ENCODE measurements around the gene RCBTB1. TPM values are rescaled to one million over a fixed set of nuclear protein-coding genes. Genes with fewer than 3 reads are reported as not detected.
"Not testable (repeated sequence)": the region's sequence is repeated elsewhere in the genome, so short reads cannot be mapped to it uniquely, and the experiment has no call there.

The RCBTB1 gene
- total and polyA plus RNA-seq, 4 donors, result 24.0 to 47.6 (median 34.4) TPM

- Histone ChIP-seq H3K27me3 (ENCODE audit: control insufficient read depth, insufficient read depth, low read length) (no peaks in the 10 kb centered on the region), H3K27ac (ENCODE audit: low read depth, low read length) (no peak overlapping the region), H3K36me3 (ENCODE audit: control insufficient read depth, insufficient read depth, low read length) (no peaks in the 10 kb centered on the region), H3K4me3 (ENCODE audit: low read depth, low read length) (no peak overlapping the region), H3K9me3 (ENCODE audit: control insufficient read depth, insufficient read depth, low read length) (no peaks in the 10 kb centered on the region), H3K4me1 (ENCODE audit: control insufficient read depth, insufficient read depth, low read length) (peaks cover 8% of the 10 kb centered on the region)
- no peak for DNase-seq (ENCODE audit: low read depth in 4 of 6, low spot score in 6 of 6)
- 100% methylated on average over 1 of the region's 6 CpGs for WGBS (ENCODE audit: insufficient coverage)
Measured at GRCh38 chr13:49499889-49500660, 85.3 kb downstream of the RCBTB1 start.

GRCh38 chr13:49498206-49498605, 87.2 kb downstream of the RCBTB1 start:
- DNase-seq (ENCODE audit: low read depth in 4 of 6, low spot score in 6 of 6), result no peak
- Histone ChIP-seq H3K4me3 (ENCODE audit: low read depth, low read length) (no peak overlapping the region), H3K27me3 (ENCODE audit: control insufficient read depth, insufficient read depth, low read length) (no peaks in the 10 kb centered on the region), H3K27ac (ENCODE audit: low read depth, low read length) (no peak overlapping the region), H3K9me3 (ENCODE audit: control insufficient read depth, insufficient read depth, low read length) (no peaks in the 10 kb centered on the region), H3K36me3 (ENCODE audit: control insufficient read depth, insufficient read depth, low read length) (no peaks in the 10 kb centered on the region), H3K4me1 (ENCODE audit: control insufficient read depth, insufficient read depth, low read length) (peaks cover 10% of the 10 kb centered on the region)
- 67% methylated on average over 3 of the region's 4 CpGs for WGBS (ENCODE audit: insufficient coverage)

- H3K27me3 ChIP-seq (ENCODE audit: control insufficient read depth, insufficient read depth, low read length), result no peaks in the 10 kb centered on the region
- no peak overlapping the region for H3K4me3 ChIP-seq (ENCODE audit: low read depth, low read length)
- no peaks in the 10 kb centered on the region for H3K9me3 ChIP-seq (ENCODE audit: control insufficient read depth, insufficient read depth, low read length)
- H3K27ac ChIP-seq (ENCODE audit: low read depth, low read length), result no peak overlapping the region
- no peak for DNase-seq (ENCODE audit: low read depth in 4 of 6, low spot score in 6 of 6)
- 95% methylated on average over 5 of the region's 5 CpGs for WGBS (ENCODE audit: insufficient coverage)
- peaks cover 10% of the 10 kb centered on the region for H3K4me1 ChIP-seq (ENCODE audit: control insufficient read depth, insufficient read depth, low read length)
- H3K36me3 ChIP-seq (ENCODE audit: control insufficient read depth, insufficient read depth, low read length), result no peaks in the 10 kb centered on the region
Measured at GRCh38 chr13:49497272-49497671, 88.1 kb downstream of the RCBTB1 start.

- H3K9me3 ChIP-seq (ENCODE audit: control insufficient read depth, insufficient read depth, low read length); H3K36me3 ChIP-seq (ENCODE audit: control insufficient read depth, insufficient read depth, low read length); H3K27ac ChIP-seq (ENCODE audit: low read depth, low read length); H3K4me3 ChIP-seq (ENCODE audit: low read depth, low read length); DNase-seq (ENCODE audit: low read depth in 4 of 6, low spot score in 6 of 6); H3K27me3 ChIP-seq (ENCODE audit: control insufficient read depth, insufficient read depth, low read length): not testable (repeated sequence)
- H3K4me1 ChIP-seq (ENCODE audit: control insufficient read depth, insufficient read depth, low read length), result peaks cover 10% of the 10 kb centered on the region
- WGBS (ENCODE audit: insufficient coverage), result 100% methylated on average over 4 of the region's 11 CpGs
Measured at GRCh38 chr13:49496837-49497236, 88.5 kb downstream of the RCBTB1 start.

- 4% methylated on average over 62 of the region's 71 CpGs for WGBS (ENCODE audit: insufficient coverage)
- Histone ChIP-seq H3K4me3 (ENCODE audit: low read depth, low read length) (peak within 1 kb of the TSS; percentile 75), H3K4me1 (ENCODE audit: control insufficient read depth, insufficient read depth, low read length) (peaks cover 10% of the 10 kb centered on the region), H3K27me3 (ENCODE audit: control insufficient read depth, insufficient read depth, low read length) (no peaks in the 10 kb centered on the region), H3K27ac (ENCODE audit: low read depth, low read length) (peak within 1 kb of the TSS; percentile 88), H3K9me3 (ENCODE audit: control insufficient read depth, insufficient read depth, low read length) (no peaks in the 10 kb centered on the region), H3K36me3 (ENCODE audit: control insufficient read depth, insufficient read depth, low read length) (no peaks in the 10 kb centered on the region)
- DNase-seq (ENCODE audit: low read depth in 4 of 6, low spot score in 6 of 6), result peak in 4 of 6 donors; percentile 23 to 81 (median 61)
Measured at GRCh38 chr13:49495783-49496762, 89.3 kb downstream of the RCBTB1 start, which contains the start of gene PHF11. PHF11 (plus strand) TSS chr13:49495953; CDS start chr13:49496002, 49 bp downstream.

- H3K36me3 ChIP-seq (ENCODE audit: control insufficient read depth, insufficient read depth, low read length), result no peaks in the 10 kb centered on the region
- H3K4me3 ChIP-seq (ENCODE audit: low read depth, low read length), result peak overlapping the region; percentile 75
- no peaks in the 10 kb centered on the region for H3K27me3 ChIP-seq (ENCODE audit: control insufficient read depth, insufficient read depth, low read length)
- peaks cover 10% of the 10 kb centered on the region for H3K4me1 ChIP-seq (ENCODE audit: control insufficient read depth, insufficient read depth, low read length)
- no peaks in the 10 kb centered on the region for H3K9me3 ChIP-seq (ENCODE audit: control insufficient read depth, insufficient read depth, low read length)
- DNase-seq (ENCODE audit: low read depth in 4 of 6, low spot score in 6 of 6), result peak in 1 of 6 donors; percentile 4
- H3K27ac ChIP-seq (ENCODE audit: low read depth, low read length), result peak overlapping the region; percentile 88
- no CpG with 5 or more reads among the region's 2 CpGs for WGBS (ENCODE audit: insufficient coverage)
Measured at GRCh38 chr13:49494645-49495044, 90.7 kb downstream of the RCBTB1 start.

- no peaks in the 10 kb centered on the region for H3K9me3 ChIP-seq (ENCODE audit: control insufficient read depth, insufficient read depth, low read length)
- H3K4me3 ChIP-seq (ENCODE audit: low read depth, low read length), result no peak overlapping the region
- H3K36me3 ChIP-seq (ENCODE audit: control insufficient read depth, insufficient read depth, low read length), result peaks cover 5% of the 10 kb centered on the region
- DNase-seq (ENCODE audit: low read depth in 4 of 6, low spot score in 6 of 6), result no peak
- no CpG with 5 or more reads among the region's 2 CpGs for WGBS (ENCODE audit: insufficient coverage)
- H3K4me1 ChIP-seq (ENCODE audit: control insufficient read depth, insufficient read depth, low read length), result no peaks in the 10 kb centered on the region
- no peaks in the 10 kb centered on the region for H3K27me3 ChIP-seq (ENCODE audit: control insufficient read depth, insufficient read depth, low read length)
- H3K27ac ChIP-seq (ENCODE audit: low read depth, low read length), result no peak overlapping the region
Measured at GRCh38 chr13:49488563-49488962, 96.8 kb downstream of the RCBTB1 start.

Other genes starting within 250 kb of the RCBTB1 start
- gene CAB39L, start 141.5 kb downstream of the RCBTB1 start, total RNA-seq, result 10 to 100 TPM; 38.8 to 44.1 TPM
- gene CAB39L, start 141.5 kb downstream of the RCBTB1 start, polyA plus RNA-seq (ENCODE audit: insufficient read length in 2 of 2), result 10 to 100 TPM; 31.8 to 34.2 TPM
- 10 to 100 TPM; 17.6 to 22.0 TPM for gene SETDB2, start 141.3 kb downstream of the RCBTB1 start, total RNA-seq
- 10 to 100 TPM; 11.9 to 13.8 TPM for gene SETDB2, start 141.3 kb downstream of the RCBTB1 start, polyA plus RNA-seq (ENCODE audit: insufficient read length in 2 of 2)
- gene PHF11, start 89.6 kb downstream of the RCBTB1 start, total RNA-seq, result 10 to 100 TPM; 20.5 to 26.2 TPM
- gene PHF11, start 89.6 kb downstream of the RCBTB1 start, polyA plus RNA-seq (ENCODE audit: insufficient read length in 2 of 2), result 10 to 100 TPM; 29.7 to 34.0 TPM
- under 1 TPM; 0.44 to 0.79 TPM for gene ARL11, start 42.9 kb upstream of the RCBTB1 start, total RNA-seq
- under 1 TPM; 0.24 to 0.32 TPM for gene ARL11, start 42.9 kb upstream of the RCBTB1 start, polyA plus RNA-seq (ENCODE audit: insufficient read length in 2 of 2)
- 10 to 100 TPM; 38.3 to 44.6 TPM for gene EBPL, start 105.9 kb upstream of the RCBTB1 start, total RNA-seq
- gene EBPL, start 105.9 kb upstream of the RCBTB1 start, polyA plus RNA-seq (ENCODE audit: insufficient read length in 2 of 2), result 10 to 100 TPM; 42.1 to 44.4 TPM
- gene KPNA3, start 207.1 kb upstream of the RCBTB1 start, total RNA-seq, result 10 to 100 TPM; 33.9 to 57.4 TPM
- 10 to 100 TPM; 45.3 to 58.2 TPM for gene KPNA3, start 207.1 kb upstream of the RCBTB1 start, polyA plus RNA-seq (ENCODE audit: insufficient read length in 2 of 2)

Measured in spinal cord (tissue), 10 donors.